Caco-2 (cell line): ENCODE measurements around the gene ASTN2. TPM values are rescaled to one million over a fixed set of nuclear protein-coding genes. Genes with fewer than 3 reads are reported as not detected.
"Not testable (repeated sequence)": the region's sequence is repeated elsewhere in the genome, so short reads cannot be mapped to it uniquely, and the experiment has no call there.

Source experiments
- BruUV-seq: library from RNA; stranded (reverse); fragments of 400-500 nt; replicated peaks from 2 replicates; lab custom pipeline; 2021; lab: Mats Ljungman, UMichigan
- CTCF ChIA-PET: fragments of 300-600 bp; sonication (Branson Sonifier 250); formaldehyde crosslinking; loops from one replicate; lab custom pipeline; 2022; ENCODE audit warnings: antibody characterized with exemption; lab: Charles Lee
- POLR2A ChIA-PET: fragments of 300-600 bp; sonication (Branson Sonifier 250); formaldehyde crosslinking; loops from one replicate; lab custom pipeline; 2022; ENCODE audit warnings: antibody characterized with exemption; lab: Charles Lee
- DNase-seq, 2 experiments: peaks; one replicate each; pipeline versions ENCODE4 v3.0.0 to v3.0.0-alpha.2; 2020 to 2022
- H3K27me3 ChIP-seq: replicated peaks from 2 replicates; pipeline ENCODE4 v1.6.0; 2011; ENCODE audit warnings: low read length; ENCODE audit not compliant: control insufficient read depth, insufficient read depth
- H3K36me3 ChIP-seq: 2 replicates; pipeline ENCODE4 v1.5.1; 2011; ENCODE audit warnings: low read length; ENCODE audit not compliant: control insufficient read depth, insufficient read depth
- H3K4me1 ChIP-seq: fragments of 250-450 bp; sonication (Bioruptor Pico); 2 replicates; pipeline ENCODE4 v1.5.1; 2020; ENCODE audit warnings: mild to moderate bottlenecking
- H3K4me3 ChIP-seq: 2 replicates; pipeline ENCODE4 v1.5.1; 2011; ENCODE audit warnings: low read depth, mild to moderate bottlenecking, control low read depth, low read length
- H3K9me3 ChIP-seq: fragments of 250-450 bp; sonication (Bioruptor Pico); 2 replicates; pipeline ENCODE4 v1.5.1; 2020; ENCODE audit warnings: mild to moderate bottlenecking, moderate library complexity
- H3K27ac Mint-ChIP-seq: one replicate; pipeline ENCODE4 v1.8.0; 2022; ENCODE audit warnings: mixed read lengths; ENCODE audit not compliant: unreplicated experiment
- H3K27me3 Mint-ChIP-seq: one replicate; pipeline ENCODE4 v1.8.0; 2022; ENCODE audit warnings: mixed read lengths; ENCODE audit not compliant: insufficient read depth, unreplicated experiment
- H3K36me3 Mint-ChIP-seq: one replicate; pipeline ENCODE4 v1.8.0; 2022; ENCODE audit warnings: mild to moderate bottlenecking, mixed read lengths; ENCODE audit not compliant: insufficient read depth, unreplicated experiment
- H3K4me1 Mint-ChIP-seq: one replicate; pipeline ENCODE4 v1.8.0; 2022; ENCODE audit warnings: low read depth, mixed read lengths; ENCODE audit not compliant: unreplicated experiment
- H3K4me3 Mint-ChIP-seq: one replicate; pipeline ENCODE4 v1.8.0; 2022; ENCODE audit warnings: mild to moderate bottlenecking, moderate library complexity, mixed read lengths; ENCODE audit not compliant: unreplicated experiment
- H3K9me3 Mint-ChIP-seq: one replicate; pipeline ENCODE4 v1.8.0; 2022; ENCODE audit warnings: mixed read lengths; ENCODE audit not compliant: unreplicated experiment
- intact Hi-C: fragments of 100-400 bp; cut with micrococcal nuclease; formaldehyde crosslinking; loops from one replicate; pipeline ENCODE4 v1.10.0; 2022; ENCODE audit not compliant: unreplicated experiment
- total RNA-seq: library from RNA; stranded (reverse); gene quantifications from 2 replicates; pipeline ENCODE4 v1.2.3, GENCODE V29; 2022
- TF ChIP-seq, protein P1 (sequence below), 2 experiments: fragments of 200-600 bp in 1 of 2; IDR thresholded peaks; 1 replicate in 1 of 2; 2 replicates in 1 of 2; pipeline versions ENCODE4 v1.5.1 to v1.8.0; 2011 to 2022; ENCODE audit warnings: antibody characterized with exemption in 1 of 2, control low read depth in 1 of 2, inconsistent platforms in 1 of 2, low read depth in 1 of 2, low read length in 1 of 2, mild to moderate bottlenecking in 1 of 2, moderate library complexity in 1 of 2; ENCODE audit not compliant: insufficient read depth in 1 of 2, severe bottlenecking in 1 of 2, unreplicated experiment in 1 of 2

ASTN2 gene
- total RNA-seq, 1 experiment from 2014 or later = 12.7 TPM

DNA sequence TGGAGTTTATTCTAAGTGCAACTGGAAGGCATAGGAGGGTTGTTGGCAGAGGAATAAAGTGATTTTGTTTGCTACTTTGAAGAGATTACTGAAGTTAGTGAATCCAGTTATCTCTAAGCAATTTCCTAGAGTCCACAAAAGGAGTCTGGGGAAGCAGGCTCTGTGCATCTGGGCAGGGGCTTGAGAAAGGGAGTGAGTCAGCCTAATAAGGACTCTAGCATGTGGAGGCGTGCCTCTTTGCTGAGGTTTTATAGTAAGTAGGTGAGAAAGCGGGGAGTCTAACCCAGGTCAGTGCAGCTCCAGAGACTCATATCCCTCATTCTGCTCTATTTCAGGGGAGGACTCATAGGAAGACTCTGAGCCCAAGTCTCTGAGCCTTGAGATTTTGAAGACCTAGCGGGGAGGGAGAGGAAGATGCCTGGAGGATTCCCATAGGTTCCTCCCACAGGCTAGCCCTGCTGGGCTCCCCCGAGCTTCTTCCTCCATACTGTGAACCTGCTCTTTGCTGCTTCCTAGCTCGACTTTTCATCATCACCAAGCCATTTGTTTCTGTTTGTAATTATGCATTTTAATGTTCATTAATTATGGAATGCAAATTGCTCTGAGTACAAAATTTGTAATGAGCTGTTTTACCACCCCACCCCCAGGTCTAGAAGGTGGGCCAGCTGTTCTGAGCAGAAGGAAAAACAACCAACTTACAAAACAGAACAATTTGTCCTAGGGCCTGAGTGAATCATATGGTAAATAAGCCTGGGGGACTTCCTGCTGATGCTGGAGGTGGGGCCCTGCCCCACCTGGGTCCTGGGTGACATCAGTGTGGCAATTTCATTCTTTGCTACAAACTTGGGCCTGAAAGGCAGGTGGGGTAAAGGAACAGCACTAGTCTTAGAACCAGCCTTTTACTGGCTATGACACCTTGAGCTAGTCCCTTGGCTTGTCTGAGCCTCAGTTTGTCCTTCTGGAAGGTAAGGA, 577.6 kb downstream of the ASTN2 start:
- Mint-ChIP-seq H3K4me3 (no peak overlapping the region), H3K9me3 (no peaks in the 10 kb centered on the region), H3K4me1 (no peaks in the 10 kb centered on the region), H3K36me3 (no peaks in the 10 kb centered on the region), H3K27ac (no peak overlapping the region), H3K27me3 (peaks cover 5% of the 10 kb centered on the region)
- Histone ChIP-seq H3K4me3 (no peak overlapping the region), H3K36me3 (no peaks in the 10 kb centered on the region), H3K9me3 (no peaks in the 10 kb centered on the region), H3K27me3 (no peaks in the 10 kb centered on the region), H3K4me1 (no peaks in the 10 kb centered on the region)
- ChIA-PET CTCF (interaction anchor here (0.7 kb wide), 1 partner anchor 100 kb away, joined by 3 read pairs; no protein-coding TSS in a partner anchor), POLR2A (no interaction called here)
- intact Hi-C loops = no loop called here
- TF ChIP-seq, protein P1, sequence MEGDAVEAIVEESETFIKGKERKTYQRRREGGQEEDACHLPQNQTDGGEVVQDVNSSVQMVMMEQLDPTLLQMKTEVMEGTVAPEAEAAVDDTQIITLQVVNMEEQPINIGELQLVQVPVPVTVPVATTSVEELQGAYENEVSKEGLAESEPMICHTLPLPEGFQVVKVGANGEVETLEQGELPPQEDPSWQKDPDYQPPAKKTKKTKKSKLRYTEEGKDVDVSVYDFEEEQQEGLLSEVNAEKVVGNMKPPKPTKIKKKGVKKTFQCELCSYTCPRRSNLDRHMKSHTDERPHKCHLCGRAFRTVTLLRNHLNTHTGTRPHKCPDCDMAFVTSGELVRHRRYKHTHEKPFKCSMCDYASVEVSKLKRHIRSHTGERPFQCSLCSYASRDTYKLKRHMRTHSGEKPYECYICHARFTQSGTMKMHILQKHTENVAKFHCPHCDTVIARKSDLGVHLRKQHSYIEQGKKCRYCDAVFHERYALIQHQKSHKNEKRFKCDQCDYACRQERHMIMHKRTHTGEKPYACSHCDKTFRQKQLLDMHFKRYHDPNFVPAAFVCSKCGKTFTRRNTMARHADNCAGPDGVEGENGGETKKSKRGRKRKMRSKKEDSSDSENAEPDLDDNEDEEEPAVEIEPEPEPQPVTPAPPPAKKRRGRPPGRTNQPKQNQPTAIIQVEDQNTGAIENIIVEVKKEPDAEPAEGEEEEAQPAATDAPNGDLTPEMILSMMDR (IDR thresholded peaks at IDR 0.05; ENCODE audit: insufficient read depth in 1 of 2, low read depth in 1 of 2, low read length in 1 of 2, severe bottlenecking in 1 of 2, unreplicated experiment in 1 of 2) = no peak
- no TSS peak for BruUV-seq
- DNase-seq = no peak

DNA sequence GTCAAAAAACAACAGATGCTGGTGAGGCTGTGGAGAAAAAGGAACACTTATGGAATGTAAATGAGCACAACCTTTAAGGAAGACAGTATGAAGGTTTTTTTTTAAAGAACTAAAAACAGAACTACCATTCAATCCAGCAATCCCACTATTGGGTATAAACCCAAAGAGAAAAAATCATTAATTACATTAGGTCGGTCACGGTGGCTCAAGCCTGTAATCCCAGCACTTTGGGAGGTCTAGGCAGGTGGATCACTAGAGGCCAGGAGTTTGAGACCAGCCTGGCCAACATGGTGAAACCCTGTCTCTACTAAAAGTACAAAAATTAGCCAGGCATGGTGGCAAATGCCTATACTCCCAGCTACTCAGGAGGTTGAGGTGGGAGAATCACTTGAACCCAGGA, 584.5 kb downstream of the ASTN2 start:
- CTCF ChIA-PET = interaction anchor here (0.7 kb wide), 1 partner anchor 26 kb away, joined by 4 read pairs; no protein-coding TSS in a partner anchor
- H3K36me3 Mint-ChIP-seq, intact Hi-C loops, H3K4me3 Mint-ChIP-seq, H3K4me1 ChIP-seq, POLR2A ChIA-PET, H3K4me1 Mint-ChIP-seq, BruUV-seq, H3K9me3 Mint-ChIP-seq, H3K9me3 ChIP-seq, H3K4me3 ChIP-seq, DNase-seq, H3K27ac Mint-ChIP-seq, H3K27me3 Mint-ChIP-seq, H3K36me3 ChIP-seq, H3K27me3 ChIP-seq: not testable (repeated sequence)

DNA sequence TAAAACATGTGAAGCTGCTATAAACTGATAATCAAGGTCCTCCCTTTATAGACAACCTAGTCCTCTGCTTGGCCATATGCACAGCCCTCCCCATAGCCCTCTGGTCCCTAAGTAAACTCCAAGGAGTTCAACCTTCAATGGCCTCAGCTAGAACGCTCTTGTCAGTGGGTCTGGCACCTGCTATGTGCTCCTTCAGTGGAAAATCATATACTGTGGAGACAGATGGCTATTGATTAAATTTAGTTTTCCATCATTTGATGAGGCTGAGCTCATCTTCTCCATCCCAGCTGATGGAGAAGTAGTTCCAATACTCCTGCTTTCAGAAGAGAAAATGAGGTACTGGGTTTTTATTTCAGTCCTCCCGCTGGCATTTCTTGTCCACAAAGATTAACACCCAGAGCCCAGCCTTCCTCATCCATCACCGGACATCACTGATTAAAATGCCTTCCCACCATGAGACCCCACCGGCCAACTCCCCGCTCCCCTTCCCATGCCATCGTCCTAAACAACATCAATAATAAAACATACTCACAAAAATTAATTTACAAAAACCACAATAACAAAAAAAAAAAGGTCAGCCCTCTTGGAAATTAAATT, 593.1 kb downstream of the ASTN2 start:
- intact Hi-C loops = no loop called here
- TF ChIP-seq, protein P1 (IDR thresholded peaks at IDR 0.05; ENCODE audit: insufficient read depth in 1 of 2, low read depth in 1 of 2, low read length in 1 of 2, severe bottlenecking in 1 of 2, unreplicated experiment in 1 of 2) = no peak
- Histone ChIP-seq H3K4me1 (no peaks in the 10 kb centered on the region), H3K27me3 (no peaks in the 10 kb centered on the region), H3K4me3 (no peak overlapping the region), H3K9me3 (no peaks in the 10 kb centered on the region), H3K36me3 (no peaks in the 10 kb centered on the region)
- POLR2A ChIA-PET = no interaction called here
- no peak for DNase-seq
- H3K4me1 Mint-ChIP-seq = no peaks in the 10 kb centered on the region
- H3K27ac Mint-ChIP-seq = no peak overlapping the region
- H3K36me3 Mint-ChIP-seq = no peaks in the 10 kb centered on the region
- no peaks in the 10 kb centered on the region for H3K9me3 Mint-ChIP-seq
- CTCF ChIA-PET = no interaction called here
- no TSS peak for BruUV-seq
- no peaks in the 10 kb centered on the region for H3K27me3 Mint-ChIP-seq
- H3K4me3 Mint-ChIP-seq = no peak overlapping the region
